ENCODE data around the gene TMEM151B. TPM values are rescaled to one million over a fixed set of nuclear protein-coding genes. Genes with fewer than 3 reads are reported as not detected.

TMEM151B gene
- total and polyA plus RNA-seq, 9 of the 15 experiments (the other 6 are each of a cell fraction or from before 2014, with no cell fraction given) = not detected

- TF ChIP-seq, protein P1, sequence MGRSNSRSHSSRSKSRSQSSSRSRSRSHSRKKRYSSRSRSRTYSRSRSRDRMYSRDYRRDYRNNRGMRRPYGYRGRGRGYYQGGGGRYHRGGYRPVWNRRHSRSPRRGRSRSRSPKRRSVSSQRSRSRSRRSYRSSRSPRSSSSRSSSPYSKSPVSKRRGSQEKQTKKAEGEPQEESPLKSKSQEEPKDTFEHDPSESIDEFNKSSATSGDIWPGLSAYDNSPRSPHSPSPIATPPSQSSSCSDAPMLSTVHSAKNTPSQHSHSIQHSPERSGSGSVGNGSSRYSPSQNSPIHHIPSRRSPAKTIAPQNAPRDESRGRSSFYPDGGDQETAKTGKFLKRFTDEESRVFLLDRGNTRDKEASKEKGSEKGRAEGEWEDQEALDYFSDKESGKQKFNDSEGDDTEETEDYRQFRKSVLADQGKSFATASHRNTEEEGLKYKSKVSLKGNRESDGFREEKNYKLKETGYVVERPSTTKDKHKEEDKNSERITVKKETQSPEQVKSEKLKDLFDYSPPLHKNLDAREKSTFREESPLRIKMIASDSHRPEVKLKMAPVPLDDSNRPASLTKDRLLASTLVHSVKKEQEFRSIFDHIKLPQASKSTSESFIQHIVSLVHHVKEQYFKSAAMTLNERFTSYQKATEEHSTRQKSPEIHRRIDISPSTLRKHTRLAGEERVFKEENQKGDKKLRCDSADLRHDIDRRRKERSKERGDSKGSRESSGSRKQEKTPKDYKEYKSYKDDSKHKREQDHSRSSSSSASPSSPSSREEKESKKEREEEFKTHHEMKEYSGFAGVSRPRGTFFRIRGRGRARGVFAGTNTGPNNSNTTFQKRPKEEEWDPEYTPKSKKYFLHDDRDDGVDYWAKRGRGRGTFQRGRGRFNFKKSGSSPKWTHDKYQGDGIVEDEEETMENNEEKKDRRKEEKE (IDR thresholded peaks at IDR 0.05; ENCODE audit: borderline replicate concordance in 1 of 2, control insufficient read depth in 1 of 2, low read depth in 2 of 2, low read length in 1 of 2) = no peak
- TF ChIP-seq NR1H2 (CRISPR knock-in tag; IDR thresholded peaks at IDR 0.05) (no peak), FOXK1 (CRISPR knock-in tag; IDR thresholded peaks at IDR 0.05; ENCODE audit: borderline replicate concordance) (no peak), ZBTB49 (CRISPR knock-in tag; IDR thresholded peaks at IDR 0.05; ENCODE audit: borderline replicate concordance) (no peak), CHD1 (IDR thresholded peaks at IDR 0.05; ENCODE audit: low read length) (no peak), ETV6 (IDR thresholded peaks at IDR 0.05; ENCODE audit: borderline replicate concordance in 1 of 2, low read depth in 2 of 2, low read length in 1 of 2) (no peak), ETV6 (CRISPR knock-in tag; IDR thresholded peaks at IDR 0.05; ENCODE audit: borderline replicate concordance) (no peak), MAX (CRISPR knock-in tag; IDR thresholded peaks at IDR 0.05) (no peak), ZNF232 (CRISPR knock-in tag; IDR thresholded peaks at IDR 0.05) (no peak), GATA2 (CRISPR knock-in tag; IDR thresholded peaks at IDR 0.05) (no peak), ZNF165 (CRISPR knock-in tag; IDR thresholded peaks at IDR 0.05; ENCODE audit: borderline replicate concordance) (no peak), CC2D1A (IDR thresholded peaks at IDR 0.05) (no peak), ZBED1 (IDR thresholded peaks at IDR 0.05) (no peak), E2F8 (IDR thresholded peaks at IDR 0.05; ENCODE audit: low read depth, partially characterized antibody) (no peak), PPARD (CRISPR knock-in tag; IDR thresholded peaks at IDR 0.05) (no peak), ZNF23 (CRISPR knock-in tag; IDR thresholded peaks at IDR 0.05) (no peak)
- TF ChIP-seq, protein P2, sequence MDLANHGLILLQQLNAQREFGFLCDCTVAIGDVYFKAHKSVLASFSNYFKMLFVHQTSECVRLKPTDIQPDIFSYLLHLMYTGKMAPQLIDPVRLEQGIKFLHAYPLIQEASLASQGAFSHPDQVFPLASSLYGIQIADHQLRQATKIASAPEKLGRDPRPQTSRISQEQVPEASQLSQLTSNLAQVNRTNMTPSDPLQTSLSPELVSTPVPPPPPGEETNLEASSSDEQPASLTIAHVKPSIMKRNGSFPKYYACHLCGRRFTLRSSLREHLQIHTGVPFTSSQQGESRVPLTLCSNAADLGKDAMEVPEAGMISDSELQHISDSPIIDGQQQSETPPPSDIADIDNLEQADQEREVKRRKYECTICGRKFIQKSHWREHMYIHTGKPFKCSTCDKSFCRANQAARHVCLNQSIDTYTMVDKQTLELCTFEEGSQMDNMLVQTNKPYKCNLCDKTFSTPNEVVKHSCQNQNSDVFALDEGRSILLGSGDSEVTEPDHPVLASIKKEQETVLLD (IDR thresholded peaks at IDR 0.05) = no peak
- TF ChIP-seq, protein P3, sequence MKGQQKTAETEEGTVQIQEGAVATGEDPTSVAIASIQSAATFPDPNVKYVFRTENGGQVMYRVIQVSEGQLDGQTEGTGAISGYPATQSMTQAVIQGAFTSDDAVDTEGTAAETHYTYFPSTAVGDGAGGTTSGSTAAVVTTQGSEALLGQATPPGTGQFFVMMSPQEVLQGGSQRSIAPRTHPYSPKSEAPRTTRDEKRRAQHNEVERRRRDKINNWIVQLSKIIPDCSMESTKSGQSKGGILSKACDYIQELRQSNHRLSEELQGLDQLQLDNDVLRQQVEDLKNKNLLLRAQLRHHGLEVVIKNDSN (CRISPR knock-in tag; IDR thresholded peaks at IDR 0.05) = no peak
Observed at GRCh38 chr6:44268095-44268628, 2.1 kb upstream of the TMEM151B start (continued).

Data from K562 (cell line).